Activated CD4-positive, alpha-beta T cell treated with anti-CD3 and anti-CD28 coated beads for 36 hours (primary cell): ENCODE measurements around the gene GRAMD1B. TPM values are rescaled to one million over a fixed set of nuclear protein-coding genes. Genes with fewer than 3 reads are reported as not detected.

Experiments used
- ATAC-seq: fragments of 200-7000 bp; cut with Tn5 transposase; one replicate; pipeline ENCODE4 v1.10.0; 2021; ENCODE audit warnings: mild to moderate bottlenecking, moderate library complexity
- CTCF ChIA-PET: fragments of 350-600 bp; sonication (Branson Sonifier 250); formaldehyde crosslinking; loops from one replicate; lab custom pipeline; 2021; ENCODE audit warnings: antibody characterized with exemption; lab: Charles Lee
- POLR2A ChIA-PET: fragments of 350-600 bp; sonication (Branson Sonifier 250); formaldehyde crosslinking; loops from one replicate; lab custom pipeline; 2021; ENCODE audit warnings: antibody characterized with exemption, inconsistent platforms; lab: Charles Lee
- DNase-seq: peaks from one replicate; pipeline ENCODE4 v3.0.0-alpha.2; 2020
- H3K27ac Mint-ChIP-seq: one replicate; pipeline ENCODE4 v1.8.0; 2021; ENCODE audit warnings: mixed read lengths
- H3K27me3 Mint-ChIP-seq: one replicate; pipeline ENCODE4 v1.8.0; 2021; ENCODE audit warnings: mixed read lengths
- H3K36me3 Mint-ChIP-seq: one replicate; pipeline ENCODE4 v1.8.0; 2021; ENCODE audit warnings: low read depth, mixed read lengths
- H3K4me1 Mint-ChIP-seq: one replicate; pipeline ENCODE4 v1.8.0; 2021; ENCODE audit warnings: mixed read lengths
- H3K4me3 Mint-ChIP-seq: one replicate; pipeline ENCODE4 v1.8.0; 2021; ENCODE audit warnings: mild to moderate bottlenecking, moderate library complexity, mixed read lengths
- H3K9me3 Mint-ChIP-seq: one replicate; pipeline ENCODE4 v1.8.0; 2021; ENCODE audit warnings: low read depth, mixed read lengths
- intact Hi-C, 2 experiments: fragments of 100-400 bp; cut with DNase I in 1 of 2; cut with micrococcal nuclease in 1 of 2; formaldehyde crosslinking; loops; one replicate each; pipeline versions ENCODE4 v1.14.2 to v1.15.1; 2022 to 2024; cut with DNase I, micrococcal nuclease
- microRNA-seq: library from miRNA; unstranded; fragments of <30 nt; microRNA quantifications from one replicate; pipeline ENCODE4 v1.2.0, GENCODE V29; 2021; ENCODE audit warnings: borderline replicate concordance
- total RNA-seq, 2 experiments: library from RNA; stranded (reverse); gene quantifications; one replicate each; pipeline ENCODE4 v1.2.3, GENCODE V29; 2021

GRAMD1B gene
- total RNA-seq, 2 experiments from 2014 or later = 38.6 to 45.7 TPM

- intact Hi-C loops = no loop called here
- Mint-ChIP-seq H3K36me3 (no peaks in the 10 kb centered on the region), H3K27ac (no peak overlapping the region), H3K9me3 (no peaks in the 10 kb centered on the region), H3K4me1 (no peaks in the 10 kb centered on the region), H3K4me3 (no peak overlapping the region), H3K27me3 (peaks cover 2% of the 10 kb centered on the region)
- ChIA-PET CTCF (no interaction called here), POLR2A (no interaction called here)
- ATAC-seq (no peak), DNase-seq (no peak)
Observed at GRCh38 chr11:123672568-123672967, 242.5 kb downstream of the GRAMD1B start.

DNA sequence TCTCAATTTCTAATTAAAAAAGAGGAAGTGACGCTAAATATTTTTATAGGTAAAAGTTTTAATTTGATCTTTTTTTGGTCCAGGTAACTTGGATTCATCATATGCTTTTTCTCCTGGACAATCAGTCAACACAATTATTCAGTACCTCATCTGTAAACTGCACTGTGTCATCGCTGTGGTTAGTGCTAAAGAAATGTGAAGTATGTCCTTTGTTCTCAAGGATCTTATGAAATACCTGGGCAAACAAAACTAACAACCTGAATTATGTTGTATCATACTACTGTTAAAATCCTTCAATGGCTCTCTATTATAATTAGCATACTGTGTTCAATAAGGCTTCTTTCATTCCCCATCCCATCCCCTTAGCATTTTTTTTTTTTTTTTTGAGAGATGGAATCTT lies 244.2 kb downstream of the GRAMD1B start:
- ATAC-seq = no peak
- ChIA-PET CTCF (interaction anchor here (1.5 kb wide), 1 partner anchor 33 kb away, joined by 4 read pairs; no protein-coding TSS in a partner anchor), POLR2A (no interaction called here)
- intact Hi-C loops = no loop called here
- Mint-ChIP-seq H3K9me3 (peaks cover 1% of the 10 kb centered on the region), H3K27me3 (peaks cover 2% of the 10 kb centered on the region), H3K27ac (no peak overlapping the region), H3K36me3 (no peaks in the 10 kb centered on the region), H3K4me1 (no peaks in the 10 kb centered on the region), H3K4me3 (no peak overlapping the region)
- no peak for DNase-seq

Small RNA genes lying within 50 kb of the gene (microRNA-seq; reads per million reads assigned to microRNA genes)
- gene MIR4493 = not detected

Other genes with a start within 250 kb of the GRAMD1B start
- gene CLMP, start 235.0 kb upstream of the GRAMD1B start, total RNA-seq = under 1 TPM; 0.05 to 0.09 TPM
- not detected for gene SCN3B, start 224.4 kb downstream of the GRAMD1B start, total RNA-seq